ENCODE data around the gene RASGRF1.

RASGRF1 gene

DNA sequence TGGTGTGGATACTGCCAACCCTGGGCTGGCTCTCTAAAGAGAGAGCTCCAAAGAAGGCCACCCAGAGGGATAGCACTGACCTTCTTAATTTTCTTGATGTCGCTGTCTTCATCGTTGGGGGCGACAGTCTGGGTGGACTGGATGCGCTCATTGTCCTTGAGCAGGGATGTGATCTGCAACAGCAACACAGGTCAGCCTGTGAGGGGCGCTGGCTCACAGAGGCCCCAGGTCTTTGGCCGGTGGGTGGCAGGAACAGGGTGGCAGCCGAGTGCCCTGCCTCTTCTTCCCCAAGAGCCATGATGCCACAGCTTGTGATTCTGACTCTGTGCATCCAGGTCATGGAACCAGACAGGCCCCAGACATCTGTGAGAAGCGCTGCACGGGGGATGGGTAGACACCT lies 41.2 kb downstream of the RASGRF1 start:
- in situ Hi-C loops (cut with HindIII; ENCODE audit: low sequenced_read_pairs), result no loop called here
- H3K4me3 ChIP-seq (ENCODE audit: low read depth, low read length), result no peak overlapping the region
- TF ChIP-seq CTCF (IDR thresholded peaks at IDR 0.05; ENCODE audit: low read depth, low read length, missing control alignments), result no peak
- no peak for DNase-seq (ENCODE audit: low read depth)

DNA sequence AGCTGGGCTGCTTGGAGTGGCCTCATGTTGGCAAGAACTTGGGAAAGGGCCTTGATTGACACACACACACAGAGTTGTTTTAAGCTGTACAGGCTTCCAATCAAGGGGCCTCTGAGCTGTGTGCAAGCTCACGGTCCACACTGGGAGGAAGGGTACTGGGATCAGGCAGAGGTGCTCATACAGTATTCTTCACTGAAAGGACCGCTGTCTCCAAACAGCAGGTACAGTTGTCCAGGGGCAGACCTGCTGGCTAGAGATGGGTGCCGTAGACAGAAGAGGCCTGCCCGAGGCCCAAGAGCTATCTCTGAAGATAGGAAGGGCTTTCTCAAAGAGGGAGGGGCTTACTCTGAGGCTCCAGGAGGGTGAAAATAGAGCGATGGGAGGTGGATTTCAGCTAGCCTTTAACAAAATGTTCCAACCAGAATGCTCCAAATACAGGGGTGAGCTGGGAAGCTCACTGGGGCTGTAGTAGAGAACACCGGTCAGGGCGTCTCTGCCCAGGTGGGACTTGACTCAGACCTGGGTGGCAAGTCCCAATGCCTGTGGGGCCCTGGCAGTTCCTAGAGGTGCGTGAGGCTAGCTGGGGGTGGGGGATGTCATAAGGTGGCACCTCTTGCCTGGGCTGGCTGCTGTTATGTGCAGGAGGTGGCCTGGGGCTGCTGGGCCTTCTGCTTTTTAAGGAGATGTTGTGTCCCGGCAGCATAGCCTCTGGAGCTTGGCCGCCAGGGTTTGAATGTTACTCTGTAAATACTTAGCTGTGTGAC lies 42.7 kb downstream of the RASGRF1 start:
- DNase-seq (ENCODE audit: low read depth), result no peak
- no peak overlapping the region for H3K4me3 ChIP-seq (ENCODE audit: low read depth, low read length)
- in situ Hi-C loops (cut with HindIII; ENCODE audit: low sequenced_read_pairs), result no loop called here
- no peak for TF ChIP-seq CTCF (IDR thresholded peaks at IDR 0.05; ENCODE audit: low read depth, low read length, missing control alignments)

DNA sequence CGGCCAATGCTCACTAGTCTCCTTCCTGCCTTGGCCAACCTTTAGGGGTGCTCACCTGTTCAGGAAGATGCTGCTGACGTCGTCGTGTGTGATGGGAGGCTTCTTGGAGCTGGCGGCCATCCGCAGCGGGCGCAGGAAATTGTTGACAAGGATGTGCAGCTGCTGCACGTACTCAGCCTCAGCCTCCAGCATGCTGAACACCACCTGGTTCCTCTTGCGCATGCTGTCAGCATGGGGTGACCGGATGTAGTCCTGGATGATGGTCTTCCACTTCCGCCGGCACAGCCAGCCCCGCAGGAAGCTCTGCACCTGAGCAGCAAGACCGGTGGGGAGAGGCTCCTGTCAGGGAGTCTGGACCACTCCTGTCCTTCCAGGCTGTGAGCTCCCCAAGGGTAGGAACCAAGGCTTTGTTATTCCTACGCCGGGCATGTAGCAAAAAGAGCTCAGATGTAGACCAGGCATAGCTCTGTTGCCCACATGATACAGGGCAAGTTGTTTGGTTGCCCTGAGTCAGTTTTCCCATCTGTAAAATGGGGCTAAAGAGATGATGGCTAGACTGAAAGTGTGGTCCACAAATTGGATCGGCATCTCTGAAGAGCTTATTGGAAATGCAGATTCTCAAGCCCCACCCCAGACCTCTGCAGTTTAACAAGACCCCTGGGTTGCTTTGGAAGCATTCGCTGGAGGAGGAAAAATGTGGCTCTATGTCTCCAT lies 43.7 kb downstream of the RASGRF1 start:
- no peak for TF ChIP-seq CTCF (IDR thresholded peaks at IDR 0.05; ENCODE audit: low read depth, low read length, missing control alignments)
- no peak overlapping the region for H3K4me3 ChIP-seq (ENCODE audit: low read depth, low read length)
- no peak for DNase-seq (ENCODE audit: low read depth)
- in situ Hi-C loops (cut with HindIII; ENCODE audit: low sequenced_read_pairs), result no loop called here

DNA sequence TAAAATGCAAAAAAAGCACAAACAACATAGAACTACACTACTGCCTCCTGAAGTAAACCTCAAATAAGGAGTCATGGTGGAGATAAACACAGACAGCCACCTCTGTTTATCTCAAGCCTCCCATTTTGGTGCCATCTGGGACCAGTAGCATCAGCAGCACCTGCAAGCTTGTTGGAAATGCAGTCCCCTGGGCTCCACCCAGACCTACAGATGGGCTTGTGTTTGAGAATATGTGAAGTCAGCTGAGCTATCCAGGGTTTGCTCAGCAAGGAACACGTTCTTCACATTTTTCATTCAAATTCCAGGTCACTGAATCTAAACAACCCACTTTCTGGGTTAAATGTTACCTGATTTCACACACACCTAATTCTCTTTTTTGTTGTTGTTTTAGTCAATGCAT lies 45.5 kb downstream of the RASGRF1 start:
- no peak for DNase-seq (ENCODE audit: low read depth)
- in situ Hi-C loops (cut with HindIII; ENCODE audit: low sequenced_read_pairs), result no loop called here
- no peak overlapping the region for H3K4me3 ChIP-seq (ENCODE audit: low read depth, low read length)
- TF ChIP-seq CTCF (IDR thresholded peaks at IDR 0.05; ENCODE audit: low read depth, low read length, missing control alignments), result no peak

DNA sequence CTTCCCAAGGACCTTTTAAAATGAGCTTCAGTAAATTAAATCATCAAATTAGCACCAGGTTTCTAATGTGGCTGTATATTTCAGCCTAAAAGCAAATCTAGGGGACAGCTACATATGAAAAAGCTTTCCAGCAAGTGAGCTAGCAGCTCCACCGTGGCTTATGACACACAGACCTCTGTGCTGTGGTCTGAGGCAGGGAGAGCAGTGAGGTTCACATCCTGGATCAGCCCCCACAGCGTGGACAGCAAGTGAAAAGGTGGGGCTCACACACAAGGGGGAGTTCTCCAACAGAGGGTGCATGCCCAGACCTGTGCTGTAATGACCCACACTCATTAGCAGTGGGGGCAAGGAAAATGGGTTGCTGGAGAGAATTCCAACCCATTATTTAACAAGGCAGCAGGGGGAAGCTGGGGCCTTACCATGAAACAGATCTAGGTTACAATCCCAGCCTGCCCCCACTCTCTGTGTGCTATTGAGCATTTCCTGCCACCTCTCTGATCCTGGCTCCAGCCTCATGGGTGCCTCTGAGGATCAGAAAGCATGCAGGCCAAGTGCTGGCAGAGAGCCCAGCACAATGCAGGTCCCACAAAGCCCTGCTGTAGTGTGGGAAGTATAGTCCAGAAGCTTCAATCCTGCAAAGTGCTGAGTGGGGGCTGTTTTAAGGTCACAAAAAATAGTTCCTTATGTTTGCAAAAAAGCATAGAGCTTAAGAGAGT lies 48.2 kb downstream of the RASGRF1 start:
- DNase-seq (ENCODE audit: low read depth), result no peak
- in situ Hi-C loops (cut with HindIII; ENCODE audit: low sequenced_read_pairs), result no loop called here
- TF ChIP-seq CTCF (IDR thresholded peaks at IDR 0.05; ENCODE audit: low read depth, low read length, missing control alignments), result no peak
- H3K4me3 ChIP-seq (ENCODE audit: low read depth, low read length), result no peak overlapping the region

GRCh38 chr15:79041601-79042168 lies 48.9 kb downstream of the RASGRF1 start:
- no peak for TF ChIP-seq CTCF (IDR thresholded peaks at IDR 0.05; ENCODE audit: low read depth, low read length, missing control alignments)
- H3K4me3 ChIP-seq (ENCODE audit: low read depth, low read length), result no peak overlapping the region
- in situ Hi-C loops (cut with HindIII; ENCODE audit: low sequenced_read_pairs), result no loop called here
- no peak for DNase-seq (ENCODE audit: low read depth)

All from astrocyte of the cerebellum (primary cell).